ENCODE data around the gene DISP2.

- TF ChIP-seq CTCF (IDR thresholded peaks at IDR 0.05): no peak
- TF ChIP-seq POLR2AphosphoS5 (IDR thresholded peaks at IDR 0.05): no peak
- no peak for TF ChIP-seq POLR2A (IDR thresholded peaks at IDR 0.05)
These were observed 35.2 kb downstream of the DISP2 start for GRCh38 chr15:40392986-40393948.
